ENCODE results near the gene SLC6A5.
"Not testable (repeated sequence)": the region's sequence is repeated elsewhere in the genome, so short reads cannot be mapped to it uniquely, and the experiment has no call there.

DNA sequence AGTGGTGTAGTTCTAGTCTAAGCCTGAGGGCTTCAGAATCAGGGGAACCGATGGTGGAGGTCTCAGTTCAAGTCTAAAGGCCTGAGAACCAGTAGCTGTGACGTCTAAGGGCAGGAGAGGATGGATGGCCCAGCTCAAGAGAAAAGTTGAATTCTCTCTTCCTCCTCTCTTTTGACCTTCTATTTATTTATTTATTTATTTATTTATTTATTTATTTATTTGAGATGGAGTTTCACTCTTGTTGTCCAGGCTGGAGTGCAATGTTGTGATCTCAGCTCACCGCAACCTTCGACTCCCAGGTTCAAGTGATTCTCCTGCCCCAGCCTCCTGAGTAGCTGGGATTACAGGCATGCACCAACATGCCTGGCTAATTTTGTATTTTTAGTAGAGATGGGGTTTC, 19.7 kb upstream of the SLC6A5 start:
- TF ChIP-seq HMGXB4 (CRISPR knock-in tag; IDR thresholded peaks at IDR 0.05); SMARCA4 (IDR thresholded peaks at IDR 0.05): not testable (repeated sequence)

All from K562 (cell line).